NCI-H1105 (cell line): ENCODE measurements around the gene BRAT1.

ENCODE experiments used
- DNase-seq: peaks from one replicate; lab custom pipeline; 2025; lab: John Stamatoyannopoulos, UW

Gene BRAT1

DNA sequence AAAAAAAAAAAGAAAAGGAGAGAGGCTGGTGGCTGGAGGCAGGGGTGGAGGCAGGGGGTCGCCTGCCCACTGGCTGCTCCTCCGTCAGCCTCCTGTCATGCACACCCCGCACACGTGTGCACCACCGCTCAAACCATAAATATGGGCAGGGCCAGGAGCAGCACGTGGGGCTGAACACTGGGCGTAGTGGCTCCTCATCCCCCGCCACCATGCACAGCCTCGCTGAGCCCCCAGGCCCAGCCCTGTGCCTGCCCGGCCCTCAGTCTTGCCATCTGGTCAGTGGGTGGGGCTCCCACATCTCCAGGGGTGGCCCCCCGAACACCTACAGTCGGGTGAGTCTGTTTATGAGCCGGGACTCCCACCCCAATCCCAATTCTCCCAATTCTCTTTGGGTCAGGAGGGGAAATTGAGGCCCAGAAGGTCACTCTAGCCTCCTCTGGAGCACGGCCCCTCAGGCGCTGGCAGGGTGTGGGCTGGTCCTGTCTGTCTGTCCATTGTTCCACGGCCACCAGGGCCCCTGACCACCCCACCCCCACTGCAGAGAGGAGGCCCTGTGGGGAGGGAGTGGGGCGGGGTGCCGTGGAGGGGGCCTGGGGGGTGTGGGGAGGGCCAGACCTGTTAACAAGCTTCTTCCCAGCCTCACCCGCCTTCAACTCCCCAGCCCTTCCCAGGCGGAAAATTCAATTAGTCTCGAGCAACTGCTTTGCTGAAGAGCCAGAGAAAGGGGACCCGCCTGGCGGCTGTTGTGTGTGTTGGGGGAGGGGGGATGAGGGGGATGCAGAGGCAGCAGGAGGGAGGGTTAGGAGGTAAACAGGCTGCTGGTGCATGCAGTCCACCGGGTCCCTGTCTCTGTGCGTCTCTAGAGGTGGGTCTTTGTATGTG lies 59.7 kb downstream of the BRAT1 start:
- DNase-seq: peak; percentile 14

- no peak for DNase-seq
Observed at GRCh38 chr7:2494191-2495130, 60.9 kb downstream of the BRAT1 start.

DNA sequence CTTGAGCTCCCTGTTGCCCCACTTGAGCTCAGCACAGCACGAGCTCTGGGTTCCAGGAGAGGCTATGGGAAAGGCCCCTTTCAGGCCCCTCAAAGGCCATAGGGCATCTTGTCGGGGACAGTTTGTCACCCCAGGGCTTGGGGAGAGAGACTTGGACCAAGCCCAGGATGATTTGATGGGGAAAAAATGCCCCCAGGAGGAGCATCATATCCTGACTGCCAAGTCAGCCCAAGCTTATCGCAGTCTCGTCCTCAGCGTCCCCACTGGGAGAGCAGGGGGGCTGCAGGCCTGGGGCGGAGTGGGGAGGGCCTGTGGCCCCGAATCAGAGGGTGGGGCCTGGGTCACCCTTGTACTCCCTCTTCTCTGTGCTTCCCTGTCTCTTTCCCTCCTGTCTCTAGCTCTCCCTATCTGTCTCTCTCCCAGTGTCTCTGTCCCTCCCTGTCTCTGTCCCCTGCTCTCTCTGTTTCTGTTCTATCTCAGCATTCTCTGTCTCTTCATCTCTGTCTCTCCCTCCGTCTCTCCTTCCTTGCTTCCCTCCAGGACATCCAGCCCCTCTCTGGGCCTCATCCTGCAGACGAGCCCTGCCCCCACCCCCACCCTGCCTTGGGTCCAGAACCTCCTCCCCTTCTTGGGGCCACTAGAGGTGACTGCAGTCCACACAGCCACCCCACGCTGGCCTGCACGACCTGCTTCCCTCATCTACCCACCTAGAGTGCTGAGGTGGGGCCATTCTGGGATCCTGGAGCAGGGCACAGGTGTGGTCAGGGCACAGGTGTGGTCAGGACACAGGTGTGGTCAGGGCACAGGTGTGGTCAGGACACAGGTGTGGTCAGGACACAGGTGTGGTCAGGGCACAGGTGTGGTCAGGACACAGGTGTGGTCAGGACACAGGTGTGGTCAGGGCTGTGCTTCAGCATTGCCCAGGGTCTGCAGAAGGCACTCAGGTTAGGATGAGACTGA lies 61.8 kb downstream of the BRAT1 start:
- no peak for DNase-seq

GRCh38 chr7:2492038-2492437 lies 63.3 kb downstream of the BRAT1 start:
- DNase-seq: no peak

- DNase-seq: no peak
Observed at GRCh38 chr7:2490181-2490651, 65.1 kb downstream of the BRAT1 start.

DNA sequence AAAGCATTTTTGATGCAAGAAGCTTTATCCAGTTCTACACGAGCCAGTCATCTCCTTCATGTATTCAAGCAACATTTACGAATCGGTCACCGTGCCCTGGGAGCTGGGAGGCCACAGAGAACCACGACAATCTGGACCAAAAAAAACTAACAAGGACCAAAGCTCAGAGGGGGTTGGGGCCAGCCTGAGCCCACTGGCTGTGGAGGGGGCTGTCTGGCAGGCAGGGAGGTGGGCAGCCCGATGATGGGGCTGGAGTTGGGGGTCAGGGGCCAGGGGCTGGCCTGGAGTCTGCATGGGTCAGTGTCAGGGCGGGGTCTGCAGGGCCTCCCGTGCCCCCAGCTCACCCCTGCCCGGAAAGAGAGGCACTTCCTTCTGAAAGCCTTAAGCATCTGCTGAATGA lies 66.6 kb downstream of the BRAT1 start:
- no peak for DNase-seq

GRCh38 chr7:2488272-2488645 lies 67.1 kb downstream of the BRAT1 start:
- no peak for DNase-seq
